HG03460 (cell line): ENCODE data around the gene CERS5.
A peak's percentile ranks its signal among the peaks of the same experiment; 100 is the strongest.
"Not testable (repeated sequence)": the region's sequence is repeated elsewhere in the genome, so short reads cannot be mapped to it uniquely, and the experiment has no call there.

Experiments
- ATAC-seq: cut with Tn5 transposase; IDR thresholded peaks from one replicate; pipeline ENCODE4 v1.9.1; 2021; ENCODE audit not compliant: unreplicated experiment

The CERS5 gene

GRCh38 chr12:50104417-50105366 is 62.5 kb downstream of the CERS5 start:
- ATAC-seq, result no peak

- no peak for ATAC-seq
Measured at GRCh38 chr12:50103767-50104321, 63.3 kb downstream of the CERS5 start, which contains the start of gene GPD1. TSS of gene GPD1 (plus strand) at chr12:50104008. CDS start at chr12:50104051, 43 bp downstream.

GRCh38 chr12:50103351-50103750 is 63.8 kb downstream of the CERS5 start:
- ATAC-seq, result no peak

GRCh38 chr12:50102646-50103309 is 64.4 kb downstream of the CERS5 start:
- ATAC-seq, result no peak

- ATAC-seq, result no peak
Measured at GRCh38 chr12:50102131-50102531, 65.0 kb downstream of the CERS5 start.

- ATAC-seq, result no peak
Measured at GRCh38 chr12:50101663-50102062, 65.5 kb downstream of the CERS5 start.

GRCh38 chr12:50100561-50100960 is 66.6 kb downstream of the CERS5 start:
- ATAC-seq, result no peak

- ATAC-seq, result no peak
Measured at GRCh38 chr12:50099302-50100008, 67.7 kb downstream of the CERS5 start.

GRCh38 chr12:50097952-50098351 is 69.2 kb downstream of the CERS5 start:
- ATAC-seq, result no peak

- no peak for ATAC-seq
Measured at GRCh38 chr12:50090391-50090790, 76.8 kb downstream of the CERS5 start.

GRCh38 chr12:50089730-50090129 is 77.4 kb downstream of the CERS5 start:
- ATAC-seq, result no peak

GRCh38 chr12:50088577-50089335 is 78.4 kb downstream of the CERS5 start:
- no peak for ATAC-seq

- no peak for ATAC-seq
Measured at GRCh38 chr12:50087995-50088394, 79.2 kb downstream of the CERS5 start.

GRCh38 chr12:50087151-50087550 is 80.0 kb downstream of the CERS5 start:
- ATAC-seq, result no peak

GRCh38 chr12:50086148-50086547 is 81.0 kb downstream of the CERS5 start:
- no peak for ATAC-seq

GRCh38 chr12:50085615-50086072 is 81.5 kb downstream of the CERS5 start:
- ATAC-seq, result no peak

GRCh38 chr12:50084775-50085614 is 82.2 kb downstream of the CERS5 start, which contains the start of gene SMARCD1:
TSS of gene SMARCD1 (plus strand) at chr12:50085342. CDS start at chr12:50085370, 28 bp downstream.
- peak; percentile 81 for ATAC-seq

- ATAC-seq, result not testable (repeated sequence)
Measured at GRCh38 chr12:50084409-50084774, 82.8 kb downstream of the CERS5 start.

- ATAC-seq, result no peak
Measured at GRCh38 chr12:50083301-50083700, 83.9 kb downstream of the CERS5 start.
